WI38 (cell line): Measurements from ENCODE around the gene SOS2.

Experiments
- H3K4me3 ChIP-seq: 2 replicates; pipeline ENCODE4 v1.5.1; 2011; ENCODE audit warnings: low read depth, mild to moderate bottlenecking, control low read depth, low read length
- TF ChIP-seq, protein P1 (sequence below): IDR thresholded peaks from 2 replicates; pipeline ENCODE4 v1.5.1; 2012; ENCODE audit warnings: low read depth, mild to moderate bottlenecking, control low read depth, low read length

Gene SOS2

DNA sequence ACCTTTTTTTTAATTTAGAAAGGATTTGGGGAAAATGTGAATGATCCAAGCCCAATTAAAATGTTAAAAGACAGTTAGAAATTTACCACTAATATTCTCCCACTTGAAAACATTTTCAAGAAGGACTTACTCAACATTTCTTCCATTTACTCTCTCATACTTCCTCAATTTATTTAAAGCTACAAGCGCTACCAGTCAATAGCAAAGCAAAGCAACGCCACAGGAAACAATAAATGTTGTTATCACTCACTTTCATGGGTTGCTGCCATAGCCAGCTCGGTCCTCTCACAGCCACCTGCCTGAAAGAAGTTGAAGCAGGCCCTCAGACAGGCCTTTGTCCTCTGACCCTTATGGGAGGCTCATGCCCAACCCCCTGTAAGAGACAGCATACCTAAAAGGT lies 6.0 kb upstream of the SOS2 start:
- no peak overlapping the region for H3K4me3 ChIP-seq
- TF ChIP-seq, protein P1, sequence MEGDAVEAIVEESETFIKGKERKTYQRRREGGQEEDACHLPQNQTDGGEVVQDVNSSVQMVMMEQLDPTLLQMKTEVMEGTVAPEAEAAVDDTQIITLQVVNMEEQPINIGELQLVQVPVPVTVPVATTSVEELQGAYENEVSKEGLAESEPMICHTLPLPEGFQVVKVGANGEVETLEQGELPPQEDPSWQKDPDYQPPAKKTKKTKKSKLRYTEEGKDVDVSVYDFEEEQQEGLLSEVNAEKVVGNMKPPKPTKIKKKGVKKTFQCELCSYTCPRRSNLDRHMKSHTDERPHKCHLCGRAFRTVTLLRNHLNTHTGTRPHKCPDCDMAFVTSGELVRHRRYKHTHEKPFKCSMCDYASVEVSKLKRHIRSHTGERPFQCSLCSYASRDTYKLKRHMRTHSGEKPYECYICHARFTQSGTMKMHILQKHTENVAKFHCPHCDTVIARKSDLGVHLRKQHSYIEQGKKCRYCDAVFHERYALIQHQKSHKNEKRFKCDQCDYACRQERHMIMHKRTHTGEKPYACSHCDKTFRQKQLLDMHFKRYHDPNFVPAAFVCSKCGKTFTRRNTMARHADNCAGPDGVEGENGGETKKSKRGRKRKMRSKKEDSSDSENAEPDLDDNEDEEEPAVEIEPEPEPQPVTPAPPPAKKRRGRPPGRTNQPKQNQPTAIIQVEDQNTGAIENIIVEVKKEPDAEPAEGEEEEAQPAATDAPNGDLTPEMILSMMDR, result no peak

DNA sequence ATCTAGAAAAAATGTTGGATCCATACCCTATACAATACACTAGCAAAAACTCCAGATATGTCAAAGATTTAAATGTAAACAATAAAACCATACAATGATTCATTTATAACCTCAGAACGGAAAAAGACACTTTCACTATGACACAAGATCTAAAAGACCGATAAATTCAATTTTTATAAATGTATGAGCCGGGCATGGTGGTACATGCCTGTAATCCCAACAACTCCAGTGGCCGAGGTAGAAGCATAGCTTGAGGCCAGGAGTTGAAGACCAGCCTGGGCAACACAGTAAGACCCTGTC lies 2.5 kb upstream of the SOS2 start:
- TF ChIP-seq, protein P1, result no peak

GRCh38 chr14:50233166-50233950 lies 2.0 kb upstream of the SOS2 start:
- TF ChIP-seq, protein P1, result no peak
- no peak overlapping the region for H3K4me3 ChIP-seq

More for the DNA sequence above, 2.5 kb upstream of the SOS2 start:
- H3K4me3 ChIP-seq, result no peak overlapping the region

DNA sequence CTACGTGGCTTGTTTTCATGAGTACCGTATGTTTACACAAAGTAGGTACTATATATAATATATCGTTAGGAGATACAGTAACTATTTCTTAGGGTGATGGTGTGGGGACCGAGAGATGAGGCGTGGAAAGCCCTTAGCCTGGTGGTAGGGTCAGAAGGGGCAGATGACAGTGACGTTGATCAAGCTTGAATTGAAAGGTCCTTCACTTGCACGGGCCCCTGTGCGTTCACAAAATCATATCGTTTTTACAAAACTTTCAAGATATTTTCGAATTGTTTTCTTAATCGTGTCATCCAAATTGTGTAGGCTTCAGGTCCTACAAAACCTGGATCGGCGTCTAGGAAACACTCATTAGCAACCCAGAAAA lies 881 bp upstream of the SOS2 start:
- TF ChIP-seq, protein P1, result no peak
- peak overlapping the region; percentile 83 for H3K4me3 ChIP-seq

DNA sequence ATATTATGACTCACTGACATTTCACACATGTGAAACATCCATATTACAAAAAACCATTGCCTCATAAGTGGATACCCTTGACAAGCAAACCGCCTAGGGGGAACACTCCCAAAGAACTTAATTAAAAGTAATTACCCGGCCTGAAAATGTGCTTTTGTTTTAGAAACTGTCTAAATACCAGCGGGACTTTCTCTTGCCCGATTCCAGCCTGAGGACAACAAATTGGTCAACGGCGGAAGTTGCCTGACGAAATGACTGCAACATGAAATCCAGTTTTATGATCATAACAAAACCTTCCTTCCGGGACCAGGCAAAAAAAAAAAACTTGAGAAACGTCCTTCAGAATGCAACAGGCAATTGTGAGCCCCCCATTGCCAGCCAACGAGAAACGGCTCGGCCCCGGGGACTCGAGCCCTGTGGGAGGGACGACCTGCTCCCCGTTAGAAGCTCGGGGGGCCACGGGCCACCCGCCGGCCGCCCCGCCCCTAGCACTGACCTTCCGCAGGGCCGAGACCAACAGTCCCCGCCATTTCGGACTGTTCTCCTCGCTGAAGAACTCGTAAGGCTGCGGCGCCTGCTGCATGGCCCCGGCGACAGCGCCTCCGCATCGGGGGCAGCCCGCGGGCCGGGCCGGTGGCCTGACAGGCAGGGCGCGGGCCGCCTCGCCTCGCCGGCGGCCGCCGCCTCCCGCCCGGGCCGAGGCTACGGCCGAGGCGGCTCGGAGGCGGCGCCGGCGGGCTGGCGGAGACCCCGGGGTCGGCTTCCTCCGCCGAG lies 490 bp downstream of the SOS2 start:
- peak overlapping the region; percentile 83 for H3K4me3 ChIP-seq
- TF ChIP-seq, protein P1, result no peak

- H3K4me3 ChIP-seq, result peak overlapping the region; percentile 83
- TF ChIP-seq, protein P1, result no peak
Observed at GRCh38 chr14:50230401-50230700, 1.0 kb downstream of the SOS2 start.

DNA sequence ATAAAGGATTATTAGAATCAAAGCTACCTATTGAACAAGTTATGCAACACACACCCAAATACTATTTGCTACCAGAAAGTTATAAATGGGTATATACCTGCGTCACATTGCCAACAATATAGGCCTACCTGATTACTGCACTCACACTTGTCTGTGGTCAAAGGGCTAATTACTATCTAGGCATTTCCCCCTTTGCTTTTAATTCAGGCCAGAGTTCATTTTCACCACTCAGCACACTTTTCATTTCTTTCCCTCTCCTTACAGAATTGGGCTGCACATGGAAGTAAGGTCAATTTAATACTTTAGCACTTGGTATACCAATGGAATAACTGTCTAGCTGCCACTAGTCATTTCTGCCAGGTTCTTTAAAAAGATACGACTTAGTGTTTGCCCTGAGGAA lies 1.7 kb downstream of the SOS2 start:
- H3K4me3 ChIP-seq, result peak overlapping the region; percentile 83
- TF ChIP-seq, protein P1, result no peak
